ENCODE results near the gene PRPF6.

The PRPF6 gene

DNA sequence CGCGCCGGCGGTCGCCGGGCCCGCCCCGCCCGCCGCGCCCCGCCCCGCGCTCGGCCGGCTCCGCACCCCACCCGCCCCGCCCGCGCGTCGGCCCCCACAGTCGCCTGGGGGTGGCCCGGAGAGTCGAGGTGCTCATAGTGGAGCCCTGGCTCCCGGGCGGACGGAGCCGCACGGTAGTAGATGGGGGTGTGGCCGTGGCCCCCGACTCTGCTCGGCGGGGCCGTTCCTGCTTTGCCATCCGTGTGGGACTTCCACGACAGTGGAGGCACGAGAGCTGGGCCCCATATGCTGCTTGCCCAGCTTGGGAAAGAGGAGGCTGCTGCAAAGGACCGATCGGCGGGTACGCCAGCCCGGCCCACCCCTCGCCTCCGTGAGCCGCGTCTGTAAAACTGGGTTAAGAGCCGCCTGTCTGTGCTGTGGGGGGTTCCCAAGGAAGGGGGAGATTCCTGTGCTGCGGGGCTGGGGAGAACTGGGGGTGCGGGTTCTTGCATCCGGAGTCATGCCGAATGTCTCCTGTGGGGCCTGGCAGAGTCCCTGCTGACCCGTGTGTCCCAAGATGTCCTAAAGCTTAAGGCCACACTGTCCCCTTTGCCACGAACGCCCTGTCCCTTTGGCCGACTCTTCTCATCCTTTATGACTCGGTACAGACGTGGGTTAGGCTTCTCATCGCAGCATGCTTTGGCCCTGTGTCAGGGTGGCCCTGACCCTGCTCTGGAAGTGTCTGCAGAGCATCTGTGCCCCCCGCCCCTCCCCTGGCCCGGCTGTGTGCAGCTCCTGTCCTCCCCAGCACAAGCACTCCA is 99.3 kb downstream of the PRPF6 start, which contains the start of gene OPRL1:
OPRL1 (plus strand) TSS at position 70 of the 800 bp plus-strand sequence. CDS start 12,639 bp downstream, outside the sequence.
- no peaks in the 10 kb centered on the region for H3K9me2 ChIP-seq (replicated peaks; ENCODE audit: low read depth, low read length)
- peak within 1 kb of the TSS; percentile 98 for H3K4me2 ChIP-seq (ENCODE audit: low read depth, low read length, poor library complexity, severe bottlenecking)
- H3K4me1 ChIP-seq (ENCODE audit: insufficient read depth, low read length, poor library complexity, severe bottlenecking) = peaks cover 45% of the 10 kb centered on the region
- H3K36me3 ChIP-seq (ENCODE audit: insufficient read depth, low read length) = no peaks in the 10 kb centered on the region
- peak within 1 kb of the TSS; percentile 86 for H3K9ac ChIP-seq (ENCODE audit: low read depth, low read length, poor library complexity, severe bottlenecking)
- H3K4me3 ChIP-seq (ENCODE audit: low read length, poor library complexity, severe bottlenecking) = peak within 1 kb of the TSS; percentile 83
- 0 out of 2 replicates have a peak, but pooled peaks cover 11% of the 10 kb centered on the region for H3K79me2 ChIP-seq (ENCODE audit: insufficient read depth, low read length)
- no peaks in the 10 kb centered on the region for H3K9me3 ChIP-seq (ENCODE audit: insufficient read depth, low read depth, low read length)
- peaks cover 20% of the 10 kb centered on the region for H3F3A ChIP-seq (ENCODE audit: low read depth)
- no peak for TF ChIP-seq EZH2phosphoT487 (IDR thresholded peaks at IDR 0.05; ENCODE audit: borderline replicate concordance)
- TF ChIP-seq, protein P1, sequence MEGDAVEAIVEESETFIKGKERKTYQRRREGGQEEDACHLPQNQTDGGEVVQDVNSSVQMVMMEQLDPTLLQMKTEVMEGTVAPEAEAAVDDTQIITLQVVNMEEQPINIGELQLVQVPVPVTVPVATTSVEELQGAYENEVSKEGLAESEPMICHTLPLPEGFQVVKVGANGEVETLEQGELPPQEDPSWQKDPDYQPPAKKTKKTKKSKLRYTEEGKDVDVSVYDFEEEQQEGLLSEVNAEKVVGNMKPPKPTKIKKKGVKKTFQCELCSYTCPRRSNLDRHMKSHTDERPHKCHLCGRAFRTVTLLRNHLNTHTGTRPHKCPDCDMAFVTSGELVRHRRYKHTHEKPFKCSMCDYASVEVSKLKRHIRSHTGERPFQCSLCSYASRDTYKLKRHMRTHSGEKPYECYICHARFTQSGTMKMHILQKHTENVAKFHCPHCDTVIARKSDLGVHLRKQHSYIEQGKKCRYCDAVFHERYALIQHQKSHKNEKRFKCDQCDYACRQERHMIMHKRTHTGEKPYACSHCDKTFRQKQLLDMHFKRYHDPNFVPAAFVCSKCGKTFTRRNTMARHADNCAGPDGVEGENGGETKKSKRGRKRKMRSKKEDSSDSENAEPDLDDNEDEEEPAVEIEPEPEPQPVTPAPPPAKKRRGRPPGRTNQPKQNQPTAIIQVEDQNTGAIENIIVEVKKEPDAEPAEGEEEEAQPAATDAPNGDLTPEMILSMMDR (conservative IDR thresholded peaks at IDR 0.05; ENCODE audit: low read length) = no peak
- no peaks in the 10 kb centered on the region for H3K27me3 ChIP-seq (ENCODE audit: insufficient read depth, low read length, poor library complexity, severe bottlenecking)
- H2AFZ ChIP-seq (ENCODE audit: low read length) = peak within 1 kb of the TSS; percentile 45; the same call in 1 of the 2 replicates
- H4K20me1 ChIP-seq (ENCODE audit: insufficient read depth, low read length, poor library complexity, severe bottlenecking) = no peaks in the 10 kb centered on the region

DNA sequence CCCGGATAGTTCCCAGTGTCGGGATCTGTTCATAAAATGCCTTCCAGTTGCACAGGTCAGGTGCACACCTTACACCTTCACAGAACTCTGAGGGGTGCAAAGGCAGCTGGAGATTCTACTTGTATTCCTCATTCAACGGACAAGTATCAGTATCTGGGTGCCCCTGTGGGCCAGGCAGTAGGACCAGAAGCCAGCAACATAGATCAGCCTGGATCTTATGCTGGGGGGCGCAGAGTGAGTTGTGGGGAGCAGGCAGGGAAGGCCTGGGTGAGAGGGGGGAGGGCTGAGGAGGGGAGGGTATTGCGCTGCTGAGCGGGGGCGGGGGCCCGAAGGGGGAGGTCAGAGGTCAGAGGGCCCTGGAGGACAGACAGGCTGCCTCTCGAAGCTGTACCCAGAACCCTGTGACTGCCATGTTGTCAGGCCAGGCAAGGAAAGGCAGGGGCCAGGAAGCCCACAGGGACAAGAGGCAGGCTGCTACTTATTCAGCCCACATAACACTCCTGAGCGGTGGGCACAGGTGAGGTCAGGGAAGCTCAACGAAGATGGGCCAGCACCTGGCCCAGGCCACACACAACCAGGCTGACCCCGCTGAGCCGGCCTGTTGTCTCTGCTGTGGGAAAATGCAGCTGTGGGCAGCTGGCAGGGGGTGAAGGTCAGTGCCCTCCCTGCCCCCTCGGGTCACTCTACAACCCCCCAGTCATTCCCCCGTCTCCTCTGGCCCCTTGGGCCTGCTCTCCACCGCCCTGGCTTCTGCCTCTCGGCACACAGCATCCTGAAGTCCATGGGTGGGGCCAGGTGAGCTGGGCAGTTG is 100.1 kb downstream of the PRPF6 start:
- H3K36me3 ChIP-seq (ENCODE audit: insufficient read depth, low read length) = no peaks in the 10 kb centered on the region
- H3K9ac ChIP-seq (ENCODE audit: low read depth, low read length, poor library complexity, severe bottlenecking) = no peak overlapping the region
- peaks cover 20% of the 10 kb centered on the region for H3F3A ChIP-seq (ENCODE audit: low read depth)
- no peaks in the 10 kb centered on the region for H3K9me3 ChIP-seq (ENCODE audit: insufficient read depth, low read depth, low read length)
- H3K4me2 ChIP-seq (ENCODE audit: low read depth, low read length, poor library complexity, severe bottlenecking) = peak overlapping the region; percentile 90
- H3K4me1 ChIP-seq (ENCODE audit: insufficient read depth, low read length, poor library complexity, severe bottlenecking) = peaks cover 45% of the 10 kb centered on the region
- no peaks in the 10 kb centered on the region for H3K9me2 ChIP-seq (replicated peaks; ENCODE audit: low read depth, low read length)
- no peak overlapping the region for H3K4me3 ChIP-seq (ENCODE audit: low read length, poor library complexity, severe bottlenecking)
- H3K27me3 ChIP-seq (ENCODE audit: insufficient read depth, low read length, poor library complexity, severe bottlenecking) = no peaks in the 10 kb centered on the region
- no peak for TF ChIP-seq EZH2phosphoT487 (IDR thresholded peaks at IDR 0.05; ENCODE audit: borderline replicate concordance)
- TF ChIP-seq, protein P1 (conservative IDR thresholded peaks at IDR 0.05; ENCODE audit: low read length) = no peak
- H4K20me1 ChIP-seq (ENCODE audit: insufficient read depth, low read length, poor library complexity, severe bottlenecking) = no peaks in the 10 kb centered on the region
- no peak overlapping the region for H2AFZ ChIP-seq (ENCODE audit: low read length)
- 0 out of 2 replicates have a peak, but pooled peaks cover 11% of the 10 kb centered on the region for H3K79me2 ChIP-seq (ENCODE audit: insufficient read depth, low read length)

DNA sequence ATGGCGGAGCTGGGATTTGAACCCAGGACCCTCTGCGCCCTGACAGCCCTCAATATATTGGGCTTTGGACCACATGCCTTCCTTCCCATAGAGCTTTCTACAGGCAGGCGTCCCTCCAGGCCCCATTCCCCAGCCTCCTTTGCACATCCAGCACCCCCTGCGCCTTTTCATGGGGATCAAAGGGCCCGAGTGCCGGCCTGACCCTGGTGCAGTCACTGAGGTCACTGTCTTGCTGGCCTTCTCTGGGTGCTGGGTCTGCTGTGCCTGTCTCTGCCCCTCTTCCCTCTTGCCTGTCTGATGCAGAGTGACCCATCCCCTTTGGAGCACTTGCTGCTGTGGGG is 100.7 kb downstream of the PRPF6 start:
- TF ChIP-seq, protein P1 (conservative IDR thresholded peaks at IDR 0.05; ENCODE audit: low read length) = no peak
- no peak for TF ChIP-seq EZH2phosphoT487 (IDR thresholded peaks at IDR 0.05; ENCODE audit: borderline replicate concordance)
- Histone ChIP-seq H3K4me2 (ENCODE audit: low read depth, low read length, poor library complexity, severe bottlenecking) (peak overlapping the region; percentile 90), H3K9me2 (replicated peaks; ENCODE audit: low read depth, low read length) (no peaks in the 10 kb centered on the region), H2AFZ (ENCODE audit: low read length) (no peak overlapping the region), H3K4me3 (ENCODE audit: low read length, poor library complexity, severe bottlenecking) (no peak overlapping the region), H3K79me2 (ENCODE audit: insufficient read depth, low read length) (0 out of 2 replicates have a peak, but pooled peaks cover 11% of the 10 kb centered on the region), H3K9ac (ENCODE audit: low read depth, low read length, poor library complexity, severe bottlenecking) (peak overlapping the region; percentile 61), H3K27me3 (ENCODE audit: insufficient read depth, low read length, poor library complexity, severe bottlenecking) (no peaks in the 10 kb centered on the region), H3F3A (ENCODE audit: low read depth) (peaks cover 20% of the 10 kb centered on the region), H3K36me3 (ENCODE audit: insufficient read depth, low read length) (no peaks in the 10 kb centered on the region), H3K9me3 (ENCODE audit: insufficient read depth, low read depth, low read length) (no peaks in the 10 kb centered on the region), H4K20me1 (ENCODE audit: insufficient read depth, low read length, poor library complexity, severe bottlenecking) (no peaks in the 10 kb centered on the region), H3K4me1 (ENCODE audit: insufficient read depth, low read length, poor library complexity, severe bottlenecking) (peaks cover 45% of the 10 kb centered on the region)

Data from Loucy (cell line).